ENCODE measurements around the gene FBXL13. TPM values are rescaled to one million over a fixed set of nuclear protein-coding genes. Genes with fewer than 3 reads are reported as not detected.

Gene FBXL13
- total and polyA plus RNA-seq, 2 of the 8 experiments (the other 6 are each of a cell fraction or from before 2014, with no cell fraction given) = 1.2 to 2.8 TPM

- Histone ChIP-seq H2AK5ac (ENCODE audit: low read depth, low read length) (no peak overlapping the region), H4K5ac (ENCODE audit: insufficient read length, low read depth, low read length) (no peak overlapping the region), H2AFZ (ENCODE audit: low read length) (no peak overlapping the region), H3K14ac (ENCODE audit: insufficient read length) (no peak overlapping the region), H4K8ac (ENCODE audit: extremely low read depth, insufficient read depth, low read length) (no peak overlapping the region), H4K20me1 (replicated peaks in 1 of 2; ENCODE audit: control insufficient read depth in 1 of 2, insufficient read depth in 2 of 2, low read length in 2 of 2) (no peaks in the 10 kb centered on the region), H3K27me3 (replicated peaks in 1 of 4; ENCODE audit: control insufficient read depth in 3 of 4, extremely low read depth in 1 of 4, insufficient read depth in 3 of 4, low read length in 3 of 4) (no peaks in the 10 kb centered on the region), H3K4ac (replicated peaks; ENCODE audit: insufficient read length, low read depth, low read length) (no peak overlapping the region), H4K91ac (replicated peaks; ENCODE audit: insufficient read length, low read length) (no peak overlapping the region), H3K4me2 (ENCODE audit: insufficient read depth in 1 of 2, low read depth in 2 of 2, low read length in 2 of 2) (no peak overlapping the region), H3K56ac (replicated peaks; ENCODE audit: insufficient read length, low read depth, low read length) (no peak overlapping the region), H3K23me2 (ENCODE audit: low read depth, low read length) (no peaks in the 10 kb centered on the region; the same call in 1 of the 2 replicates), H3K79me1 (ENCODE audit: low read depth, low read length) (no peaks in the 10 kb centered on the region), H2BK20ac (ENCODE audit: low read length) (no peak overlapping the region), H3K4me3 (ENCODE audit: extremely low read depth in 1 of 4, insufficient read depth in 2 of 4, low read depth in 3 of 4, low read length in 4 of 4) (no peak overlapping the region), H3K23ac (ENCODE audit: insufficient read length) (no peak overlapping the region), H2BK120ac (replicated peaks; ENCODE audit: low read depth, low read length) (no peak overlapping the region), H2BK5ac (ENCODE audit: low read depth, low read length) (no peak overlapping the region), H3K18ac (ENCODE audit: extremely low read depth, low read length) (no peak overlapping the region), H3K4me1 (replicated peaks in 1 of 4; ENCODE audit: control insufficient read depth in 3 of 4, insufficient read depth in 4 of 4, low read length in 3 of 4) (no peaks in the 10 kb centered on the region), H3K9ac (replicated peaks in 1 of 4; ENCODE audit: extremely low read depth in 1 of 4, low read depth in 3 of 4, low read length in 3 of 4) (no peak overlapping the region), H2BK15ac (ENCODE audit: low read length) (no peak overlapping the region), H3K36me3 (ENCODE audit: control insufficient read depth in 2 of 4, insufficient read depth in 4 of 4, low read length in 3 of 4) (no peaks in the 10 kb centered on the region; a peak in 1 of 8 replicates), H3K9me3 (ENCODE audit: insufficient read depth in 2 of 2, low read depth in 1 of 2, low read length in 1 of 2) (no peaks in the 10 kb centered on the region), H3K27ac (ENCODE audit: low read depth, low read length) (no peak overlapping the region), H2BK12ac (ENCODE audit: low read depth, low read length) (no peak overlapping the region), H3K79me2 (ENCODE audit: control insufficient read depth in 1 of 2, insufficient read depth in 2 of 2, low read length in 2 of 2) (no peaks in the 10 kb centered on the region)
- ChIA-PET POLR2A (ENCODE audit: partially characterized antibody) (no interaction called here), CTCF (ENCODE audit: partially characterized antibody) (interaction anchor here (1.2 kb wide), 1 partner anchor 9 kb away, joined by 4 read pairs; no protein-coding TSS in a partner anchor)
- WGBS, 2 experiments (ENCODE audit: extremely low coverage in 1 of 2, insufficient coverage in 1 of 2, insufficient read length in 1 of 2, insufficient replicate concordance in 2 of 2, low coverage in 1 of 2, low lambda C conversion rate in 2 of 2, missing lambda C conversion rate in 1 of 2) = 97% methylated on average over 2 of the region's 2 CpGs; no CpG with 5 or more reads in 1 of the 2 experiments
- DNase-seq (ENCODE audit: low read depth in 1 of 2, low spot score in 2 of 2) (no peak), FAIRE-seq (no peak)
- TF ChIP-seq KDM1A (IDR thresholded peaks at IDR 0.05; ENCODE audit: borderline replicate concordance, low read length) (no peak), JUND (IDR thresholded peaks at IDR 0.05; ENCODE audit: low read length) (no peak), RFX5 (IDR thresholded peaks at IDR 0.05; ENCODE audit: borderline replicate concordance, low read depth, low read length) (no peak), HDAC2 (IDR thresholded peaks at IDR 0.05; ENCODE audit: borderline replicate concordance in 1 of 2, low read depth in 2 of 2, low read length in 2 of 2) (no peak), SAP30 (IDR thresholded peaks at IDR 0.05; ENCODE audit: insufficient read depth, insufficient replicate concordance, low read length) (no peak), RNF2 (IDR thresholded peaks at IDR 0.05; ENCODE audit: borderline replicate concordance, low read depth, low read length, missing control alignments, poor library complexity, severe bottlenecking) (no peak), USF2 (IDR thresholded peaks at IDR 0.05; ENCODE audit: low read length) (no peak), CEBPB (IDR thresholded peaks at IDR 0.05; ENCODE audit: low read depth, low read length) (no peak), CHD2 (IDR thresholded peaks at IDR 0.05; ENCODE audit: low read length) (no peak), KDM4A (IDR thresholded peaks at IDR 0.05; ENCODE audit: low read depth, low read length, severe bottlenecking) (no peak)
These were observed 202.1 kb downstream of the FBXL13 start for GRCh38 chr7:102872460-102872859.

All from H1 (cell line).